Measurements from ENCODE around the gene LGALS3BP. TPM values are rescaled to one million over a fixed set of nuclear protein-coding genes. Genes with fewer than 3 reads are reported as not detected.
A peak's percentile ranks its signal among the peaks of the same experiment; 100 is the strongest.

Gene LGALS3BP
- total RNA-seq, 1 donor = 457 TPM

- peaks cover 28% of the 10 kb centered on the region for H4K20me1 ChIP-seq (ENCODE audit: insufficient read depth, low read length)
- peaks cover 5% of the 10 kb centered on the region for H3K4me1 ChIP-seq (ENCODE audit: insufficient read depth, low read length)
- no peaks in the 10 kb centered on the region for H3K27me3 ChIP-seq (ENCODE audit: insufficient read depth, low read length)
- H3K27ac ChIP-seq (ENCODE audit: low read depth, low read length) = no peak overlapping the region
- H3K4me3 ChIP-seq (ENCODE audit: insufficient read depth, low read length) = no peak overlapping the region
- no peak overlapping the region for H3K4me2 ChIP-seq (ENCODE audit: insufficient read depth, low read length)
- peaks cover 62% of the 10 kb centered on the region for H3K79me2 ChIP-seq (ENCODE audit: insufficient read depth, low read length)
- peaks cover 64% of the 10 kb centered on the region for H3K36me3 ChIP-seq (ENCODE audit: insufficient read depth, low read length)
- peak; percentile 94 for DNase-seq (ENCODE audit: insufficient read length, low spot score, missing footprints)
- TF ChIP-seq, protein P1, sequence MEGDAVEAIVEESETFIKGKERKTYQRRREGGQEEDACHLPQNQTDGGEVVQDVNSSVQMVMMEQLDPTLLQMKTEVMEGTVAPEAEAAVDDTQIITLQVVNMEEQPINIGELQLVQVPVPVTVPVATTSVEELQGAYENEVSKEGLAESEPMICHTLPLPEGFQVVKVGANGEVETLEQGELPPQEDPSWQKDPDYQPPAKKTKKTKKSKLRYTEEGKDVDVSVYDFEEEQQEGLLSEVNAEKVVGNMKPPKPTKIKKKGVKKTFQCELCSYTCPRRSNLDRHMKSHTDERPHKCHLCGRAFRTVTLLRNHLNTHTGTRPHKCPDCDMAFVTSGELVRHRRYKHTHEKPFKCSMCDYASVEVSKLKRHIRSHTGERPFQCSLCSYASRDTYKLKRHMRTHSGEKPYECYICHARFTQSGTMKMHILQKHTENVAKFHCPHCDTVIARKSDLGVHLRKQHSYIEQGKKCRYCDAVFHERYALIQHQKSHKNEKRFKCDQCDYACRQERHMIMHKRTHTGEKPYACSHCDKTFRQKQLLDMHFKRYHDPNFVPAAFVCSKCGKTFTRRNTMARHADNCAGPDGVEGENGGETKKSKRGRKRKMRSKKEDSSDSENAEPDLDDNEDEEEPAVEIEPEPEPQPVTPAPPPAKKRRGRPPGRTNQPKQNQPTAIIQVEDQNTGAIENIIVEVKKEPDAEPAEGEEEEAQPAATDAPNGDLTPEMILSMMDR (IDR thresholded peaks at IDR 0.05; ENCODE audit: extremely low read depth, low read depth, low read length) = peak; percentile 77
- H3K9me3 ChIP-seq (ENCODE audit: low read depth, low read length) = no peaks in the 10 kb centered on the region
- H2AFZ ChIP-seq (ENCODE audit: low read length) = no peak overlapping the region
Observed at GRCh38 chr17:78993241-78993956, 13.7 kb upstream of the LGALS3BP start.

GRCh38 chr17:78992542-78993212 is 13.0 kb upstream of the LGALS3BP start:
- no peak overlapping the region for H3K4me2 ChIP-seq (ENCODE audit: insufficient read depth, low read length)
- H3K4me1 ChIP-seq (ENCODE audit: insufficient read depth, low read length) = no peaks in the 10 kb centered on the region
- no peaks in the 10 kb centered on the region for H3K9me3 ChIP-seq (ENCODE audit: low read depth, low read length)
- H4K20me1 ChIP-seq (ENCODE audit: insufficient read depth, low read length) = peaks cover 21% of the 10 kb centered on the region
- no peak overlapping the region for H3K4me3 ChIP-seq (ENCODE audit: insufficient read depth, low read length)
- peaks cover 55% of the 10 kb centered on the region for H3K79me2 ChIP-seq (ENCODE audit: insufficient read depth, low read length)
- TF ChIP-seq, protein P1 (IDR thresholded peaks at IDR 0.05; ENCODE audit: extremely low read depth, low read depth, low read length) = no peak
- DNase-seq (ENCODE audit: insufficient read length, low spot score, missing footprints) = peak; percentile 32
- no peaks in the 10 kb centered on the region for H3K27me3 ChIP-seq (ENCODE audit: insufficient read depth, low read length)
- peaks cover 64% of the 10 kb centered on the region for H3K36me3 ChIP-seq (ENCODE audit: insufficient read depth, low read length)
- no peak overlapping the region for H2AFZ ChIP-seq (ENCODE audit: low read length)
- H3K27ac ChIP-seq (ENCODE audit: low read depth, low read length) = no peak overlapping the region

GRCh38 chr17:78991906-78992532 is 12.3 kb upstream of the LGALS3BP start:
- peaks cover 59% of the 10 kb centered on the region for H3K36me3 ChIP-seq (ENCODE audit: insufficient read depth, low read length)
- H3K4me3 ChIP-seq (ENCODE audit: insufficient read depth, low read length) = no peak overlapping the region
- peaks cover 21% of the 10 kb centered on the region for H4K20me1 ChIP-seq (ENCODE audit: insufficient read depth, low read length)
- H3K9me3 ChIP-seq (ENCODE audit: low read depth, low read length) = no peaks in the 10 kb centered on the region
- TF ChIP-seq, protein P1 (IDR thresholded peaks at IDR 0.05; ENCODE audit: extremely low read depth, low read depth, low read length) = no peak
- peak; percentile 59 for DNase-seq (ENCODE audit: insufficient read length, low spot score, missing footprints)
- H3K4me1 ChIP-seq (ENCODE audit: insufficient read depth, low read length) = peaks cover 2% of the 10 kb centered on the region
- H3K27me3 ChIP-seq (ENCODE audit: insufficient read depth, low read length) = no peaks in the 10 kb centered on the region
- peaks cover 50% of the 10 kb centered on the region for H3K79me2 ChIP-seq (ENCODE audit: insufficient read depth, low read length)
- H2AFZ ChIP-seq (ENCODE audit: low read length) = no peak overlapping the region
- no peak overlapping the region for H3K27ac ChIP-seq (ENCODE audit: low read depth, low read length)
- no peak overlapping the region for H3K4me2 ChIP-seq (ENCODE audit: insufficient read depth, low read length)
